Uterus (tissue), 4 donors: ENCODE data around the gene LDHAL6A. TPM values are rescaled to one million over a fixed set of nuclear protein-coding genes. Genes with fewer than 3 reads are reported as not detected.

Source experiments
- DNase-seq, 2 donors: peaks; one replicate each; pipeline ENCODE4 v3.0.0-alpha.2; 2019 to 2020
- H3K27ac ChIP-seq, 2 donors: fragments of 200-600 bp; sonication (generic); 1 replicate in 1 of 2; 2 replicates in 1 of 2; pipeline ENCODE4 v1.5.1; 2016 to 2018
- H3K27me3 ChIP-seq, 2 donors: fragments of 200-600 bp; sonication (generic); one replicate each; pipeline ENCODE4 v1.5.1; 2018 to 2019; ENCODE audit warnings: control low read depth in 1 of 2
- H3K36me3 ChIP-seq, 2 donors: fragments of 200-600 bp; sonication (generic); one replicate each; pipeline ENCODE4 v1.5.1; 2019; ENCODE audit warnings: control low read depth in 1 of 2
- H3K4me1 ChIP-seq, 2 donors: fragments of 200-600 bp; sonication (generic); one replicate each; pipeline ENCODE4 v1.5.1; 2018 to 2019; ENCODE audit warnings: control low read depth in 1 of 2
- H3K4me3 ChIP-seq, 2 donors: fragments of 200-600 bp; sonication (generic); 1 replicate in 1 of 2; 2 replicates in 1 of 2; pipeline ENCODE4 v1.5.1; 2018 to 2019; ENCODE audit warnings: mild to moderate bottlenecking in 1 of 2
- H3K9me3 ChIP-seq, 2 donors: fragments of 200-600 bp; sonication (generic); one replicate each; pipeline ENCODE4 v1.5.1; 2019; ENCODE audit warnings: control low read depth in 1 of 2
- POLR2A ChIP-seq, 2 donors: fragments of 450-650 bp; IDR thresholded peaks; one replicate each; pipeline ENCODE4 v1.6.1; 2016; ENCODE audit warnings: antibody characterized with exemption in 2 of 2, mild to moderate bottlenecking in 1 of 2, moderate library complexity in 1 of 2
- intact Hi-C: fragments of 100-400 bp; cut with DNase I; formaldehyde crosslinking; loops from one replicate; pipeline ENCODE4 v1.15.1; 2023; ENCODE audit warnings: low total_unique reads
- total RNA-seq, 4 donors: library from RNA; depleted of rRNA in 3 of 4; stranded (reverse); fragments of >200 nt in 3 of 4; gene quantifications; one replicate each; pipeline versions ENCODE4 v1.1.0 to v1.2.4, GENCODE V29; 2014 to 2023
- TF ChIP-seq, protein P1 (sequence below), 4 experiments: fragments of 200-600 bp in 2 of 4; fragments of 450-650 bp in 2 of 4; sonication (generic) in 2 of 4; IDR thresholded peaks; one replicate each; pipeline ENCODE4 v1.5.1; 2016 to 2019; ENCODE audit warnings: antibody characterized with exemption in 4 of 4, mild to moderate bottlenecking in 2 of 4, moderate library complexity in 1 of 4
- donor health status: DM: yes; HTN: yes; CAD: no.

Gene LDHAL6A
- total RNA-seq, 4 donors from 2014 or later, result 0.24 to 0.28 TPM; not detected in 2

GRCh38 chr11:18524248-18524647 is 68.6 kb downstream of the LDHAL6A start:
- no peak overlapping the region for H3K4me3 ChIP-seq
- intact Hi-C loops, result no loop called here
- H3K9me3 ChIP-seq, result no peaks in the 10 kb centered on the region
- no peak for TF ChIP-seq POLR2A (IDR thresholded peaks at IDR 0.05)
- TF ChIP-seq, protein P1, sequence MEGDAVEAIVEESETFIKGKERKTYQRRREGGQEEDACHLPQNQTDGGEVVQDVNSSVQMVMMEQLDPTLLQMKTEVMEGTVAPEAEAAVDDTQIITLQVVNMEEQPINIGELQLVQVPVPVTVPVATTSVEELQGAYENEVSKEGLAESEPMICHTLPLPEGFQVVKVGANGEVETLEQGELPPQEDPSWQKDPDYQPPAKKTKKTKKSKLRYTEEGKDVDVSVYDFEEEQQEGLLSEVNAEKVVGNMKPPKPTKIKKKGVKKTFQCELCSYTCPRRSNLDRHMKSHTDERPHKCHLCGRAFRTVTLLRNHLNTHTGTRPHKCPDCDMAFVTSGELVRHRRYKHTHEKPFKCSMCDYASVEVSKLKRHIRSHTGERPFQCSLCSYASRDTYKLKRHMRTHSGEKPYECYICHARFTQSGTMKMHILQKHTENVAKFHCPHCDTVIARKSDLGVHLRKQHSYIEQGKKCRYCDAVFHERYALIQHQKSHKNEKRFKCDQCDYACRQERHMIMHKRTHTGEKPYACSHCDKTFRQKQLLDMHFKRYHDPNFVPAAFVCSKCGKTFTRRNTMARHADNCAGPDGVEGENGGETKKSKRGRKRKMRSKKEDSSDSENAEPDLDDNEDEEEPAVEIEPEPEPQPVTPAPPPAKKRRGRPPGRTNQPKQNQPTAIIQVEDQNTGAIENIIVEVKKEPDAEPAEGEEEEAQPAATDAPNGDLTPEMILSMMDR (IDR thresholded peaks at IDR 0.05), result no peak
- DNase-seq, result no peak
- no peak overlapping the region for H3K27ac ChIP-seq
- H3K36me3 ChIP-seq, result no peaks in the 10 kb centered on the region
- H3K27me3 ChIP-seq, result no peaks in the 10 kb centered on the region
- no peaks in the 10 kb centered on the region for H3K4me1 ChIP-seq

- H3K4me3 ChIP-seq, result peak overlapping the region; percentile 90 to 93
- H3K9me3 ChIP-seq, result no peaks in the 10 kb centered on the region
- no peak for DNase-seq
- no peaks in the 10 kb centered on the region for H3K4me1 ChIP-seq
- H3K27ac ChIP-seq, result peak overlapping the region; percentile 90
- TF ChIP-seq, protein P1 (IDR thresholded peaks at IDR 0.05), result no peak
- TF ChIP-seq POLR2A (IDR thresholded peaks at IDR 0.05), result no peak
- intact Hi-C loops, result no loop called here
- H3K36me3 ChIP-seq, result no peaks in the 10 kb centered on the region
- H3K27me3 ChIP-seq, result no peaks in the 10 kb centered on the region
Observed at GRCh38 chr11:18526130-18526520, 70.5 kb downstream of the LDHAL6A start.

- Histone ChIP-seq H3K4me1 (no peaks in the 10 kb centered on the region), H3K27me3 (no peaks in the 10 kb centered on the region), H3K36me3 (no peaks in the 10 kb centered on the region), H3K9me3 (no peaks in the 10 kb centered on the region), H3K27ac (peak within 1 kb of the TSS; percentile 90), H3K4me3 (peak within 1 kb of the TSS; percentile 90 to 93)
- intact Hi-C loops, result no loop called here
- TF ChIP-seq POLR2A (IDR thresholded peaks at IDR 0.05), result peak; percentile 49 to 83
- TF ChIP-seq, protein P1 (IDR thresholded peaks at IDR 0.05), result no peak
- peak; percentile 89 to 92 for DNase-seq
Observed at GRCh38 chr11:18526521-18527296, 71.1 kb downstream of the LDHAL6A start, which contains the start of gene TSG101. Gene TSG101, minus strand, starts transcription at chr11:18526942. Its CDS starts 126 bp downstream, at chr11:18526816.

DNA sequence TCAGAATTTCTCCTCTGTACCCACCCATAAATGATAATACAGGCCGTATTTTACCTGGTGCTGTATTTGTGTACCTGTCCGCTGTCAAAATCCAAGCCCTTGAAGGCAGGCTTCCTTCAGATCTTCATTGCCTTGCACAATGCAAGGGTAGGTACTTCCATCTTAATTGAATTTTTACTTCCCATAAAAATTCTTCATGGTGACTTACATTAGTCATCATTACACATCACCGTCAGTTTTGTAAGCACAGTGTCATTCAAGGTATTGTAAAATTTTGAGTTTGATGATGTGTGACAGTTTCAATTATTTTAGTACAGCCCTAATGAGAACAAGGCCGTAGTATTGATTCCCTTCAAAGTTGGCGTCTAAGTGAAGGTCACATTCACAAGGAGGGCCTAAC is 71.9 kb downstream of the LDHAL6A start:
- no peak for TF ChIP-seq POLR2A (IDR thresholded peaks at IDR 0.05)
- TF ChIP-seq, protein P1 (IDR thresholded peaks at IDR 0.05), result no peak
- Histone ChIP-seq H3K4me1 (no peaks in the 10 kb centered on the region), H3K9me3 (no peaks in the 10 kb centered on the region), H3K27ac (peak overlapping the region; percentile 90), H3K36me3 (no peaks in the 10 kb centered on the region), H3K4me3 (peak overlapping the region; percentile 90 to 93), H3K27me3 (no peaks in the 10 kb centered on the region)
- intact Hi-C loops, result no loop called here
- no peak for DNase-seq

Other genes starting within 250 kb of the LDHAL6A start
- gene SAA4, start 219.1 kb upstream of the LDHAL6A start, total RNA-seq, result not detected
- gene SAA2, start 207.2 kb upstream of the LDHAL6A start, total RNA-seq, result 1 to 10 TPM in 1 of 4 donors, not detected in 3; 3.8 TPM
- gene SAA1, start 189.6 kb upstream of the LDHAL6A start, total RNA-seq, result 1 to 10 TPM in 1 of 4 donors, not detected in 3; 3.3 TPM
- gene HPS5, start 133.7 kb upstream of the LDHAL6A start, total RNA-seq, result 10 to 100 TPM in 3 of 4 donors, 1 to 10 TPM in 1; 6.4 to 55.0 (median 35.9) TPM
- 100 to 1,000 TPM in 1 of 4 donors, 10 to 100 TPM in 3; 25.0 to 103 (median 50.7) TPM for gene GTF2H1, start 133.3 kb upstream of the LDHAL6A start, total RNA-seq
- 100 to 1,000 TPM; 147 to 249 (median 182) TPM for gene LDHA, start 61.3 kb upstream of the LDHAL6A start, total RNA-seq
- gene LDHC, start 43.5 kb upstream of the LDHAL6A start, total RNA-seq, result not detected
- 10 to 100 TPM; 37.2 to 97.7 (median 82.0) TPM for gene TSG101, start 71.1 kb downstream of the LDHAL6A start, total RNA-seq
- gene UEVLD, start 132.9 kb downstream of the LDHAL6A start, total RNA-seq, result 10 to 100 TPM; 11.8 to 37.3 (median 28.0) TPM
- 1 to 10 TPM in 1 of 4 donors, not detected in 3; 5.6 TPM for gene MISFA, start 143.9 kb downstream of the LDHAL6A start, total RNA-seq
- 10 to 100 TPM; 12.6 to 32.8 (median 23.2) TPM for gene SPTY2D1, start 178.5 kb downstream of the LDHAL6A start, total RNA-seq
- gene TMEM86A, start 242.9 kb downstream of the LDHAL6A start, total RNA-seq, result 1 to 10 TPM; 1.3 to 3.9 (median 3.3) TPM